Type B pancreatic cell (in vitro differentiated cells): ENCODE measurements around the gene PHC1. TPM values are rescaled to one million over a fixed set of nuclear protein-coding genes. Genes with fewer than 3 reads are reported as not detected.
"Not testable (repeated sequence)": the region's sequence is repeated elsewhere in the genome, so short reads cannot be mapped to it uniquely, and the experiment has no call there.

Experiments
- DNase-seq: peaks from one replicate; pipeline ENCODE4 v3.0.0; 2021; ENCODE audit warnings: mixed read lengths; ENCODE audit not compliant: unreplicated experiment; ENCODE audit errors: extremely low spot score
- H3K27ac Mint-ChIP-seq: 2 replicates; pipeline ENCODE4 v1.8.0; 2021; ENCODE audit warnings: mild to moderate bottlenecking, mixed read lengths
- H3K27me3 Mint-ChIP-seq: 2 replicates; pipeline ENCODE4 v1.8.0; 2021; ENCODE audit warnings: mixed read lengths
- H3K36me3 Mint-ChIP-seq: 2 replicates; pipeline ENCODE4 v1.8.0; 2021; ENCODE audit warnings: mixed read lengths
- H3K4me1 Mint-ChIP-seq: one replicate; pipeline ENCODE4 v1.8.0; 2021; ENCODE audit warnings: mixed read lengths; ENCODE audit not compliant: unreplicated experiment
- H3K4me3 Mint-ChIP-seq: 2 replicates; pipeline ENCODE4 v1.8.0; 2021; ENCODE audit warnings: mild to moderate bottlenecking, mixed read lengths
- H3K9me3 Mint-ChIP-seq: 2 replicates; pipeline ENCODE4 v1.8.0; 2021; ENCODE audit warnings: mixed read lengths
- CTCF ChIP-seq: fragments of 200-600 bp; sonication (generic); conservative IDR thresholded peaks from 2 replicates; pipeline ENCODE4 v1.5.0; 2021; ENCODE audit warnings: antibody characterized with exemption, mild to moderate bottlenecking
- total RNA-seq: library from RNA; stranded (reverse); gene quantifications from 2 replicates; pipeline ENCODE4 v1.2.1, GENCODE V29; 2021; ENCODE audit warnings: low replicate concordance

The PHC1 gene
- total RNA-seq, 1 donor from 2014 or later = 107 TPM

GRCh38 chr12:8936735-8937134 is 22.4 kb downstream of the PHC1 start:
- no peaks in the 10 kb centered on the region for H3K9me3 Mint-ChIP-seq
- TF ChIP-seq CTCF = no peak
- H3K27me3 Mint-ChIP-seq = no peaks in the 10 kb centered on the region
- no peak overlapping the region for H3K27ac Mint-ChIP-seq
- no peak overlapping the region for H3K4me3 Mint-ChIP-seq
- no peaks in the 10 kb centered on the region for H3K4me1 Mint-ChIP-seq
- no peak for DNase-seq
- peaks cover 51% of the 10 kb centered on the region for H3K36me3 Mint-ChIP-seq

- H3K4me3 Mint-ChIP-seq, DNase-seq, H3K27ac Mint-ChIP-seq, H3K4me1 Mint-ChIP-seq, H3K9me3 Mint-ChIP-seq, H3K27me3 Mint-ChIP-seq: not testable (repeated sequence)
- H3K36me3 Mint-ChIP-seq = peaks cover 52% of the 10 kb centered on the region
Observed at GRCh38 chr12:8937842-8938442, 23.6 kb downstream of the PHC1 start.

- Mint-ChIP-seq H3K9me3 (no peaks in the 10 kb centered on the region), H3K27ac (no peak overlapping the region), H3K4me1 (no peaks in the 10 kb centered on the region), H3K4me3 (no peak overlapping the region), H3K36me3 (peaks cover 49% of the 10 kb centered on the region), H3K27me3 (no peaks in the 10 kb centered on the region)
- DNase-seq = no peak
- no peak for TF ChIP-seq CTCF
Observed at GRCh38 chr12:8941691-8942478, 27.6 kb downstream of the PHC1 start.

GRCh38 chr12:8943565-8944186 is 29.4 kb downstream of the PHC1 start:
- no peak for TF ChIP-seq CTCF
- DNase-seq = no peak
- Mint-ChIP-seq H3K27ac (no peak overlapping the region), H3K4me3 (no peak overlapping the region), H3K4me1 (peaks cover 4% of the 10 kb centered on the region), H3K27me3 (no peaks in the 10 kb centered on the region), H3K9me3 (no peaks in the 10 kb centered on the region), H3K36me3 (peaks cover 45% of the 10 kb centered on the region)

- Mint-ChIP-seq H3K4me3 (peak overlapping the region; percentile 30), H3K36me3 (peaks cover 35% of the 10 kb centered on the region), H3K27ac (no peak overlapping the region), H3K4me1 (peaks cover 4% of the 10 kb centered on the region), H3K27me3 (no peaks in the 10 kb centered on the region), H3K9me3 (no peaks in the 10 kb centered on the region)
- no peak for TF ChIP-seq CTCF
- DNase-seq = no peak
Observed at GRCh38 chr12:8946733-8947132, 32.4 kb downstream of the PHC1 start.

- Mint-ChIP-seq H3K4me1 (peaks cover 4% of the 10 kb centered on the region), H3K9me3 (no peaks in the 10 kb centered on the region), H3K27ac (no peak overlapping the region), H3K27me3 (no peaks in the 10 kb centered on the region), H3K36me3 (peaks cover 31% of the 10 kb centered on the region), H3K4me3 (peak overlapping the region; percentile 40)
- TF ChIP-seq CTCF = no peak
- DNase-seq = no peak
Observed at GRCh38 chr12:8947737-8948136, 33.4 kb downstream of the PHC1 start.
